Caco-2 (cell line): ENCODE data around the gene RARRES1. TPM values are rescaled to one million over a fixed set of nuclear protein-coding genes. Genes with fewer than 3 reads are reported as not detected.

ENCODE experiments used
- BruUV-seq: library from RNA; stranded (reverse); fragments of 400-500 nt; replicated peaks from 2 replicates; lab custom pipeline; 2021; lab: Mats Ljungman, UMichigan
- CTCF ChIA-PET: fragments of 300-600 bp; sonication (Branson Sonifier 250); formaldehyde crosslinking; loops from one replicate; lab custom pipeline; 2022; ENCODE audit warnings: antibody characterized with exemption; lab: Charles Lee
- POLR2A ChIA-PET: fragments of 300-600 bp; sonication (Branson Sonifier 250); formaldehyde crosslinking; loops from one replicate; lab custom pipeline; 2022; ENCODE audit warnings: antibody characterized with exemption; lab: Charles Lee
- DNase-seq, 2 experiments: peaks; one replicate each; pipeline versions ENCODE4 v3.0.0 to v3.0.0-alpha.2; 2020 to 2022
- H3K27me3 ChIP-seq: replicated peaks from 2 replicates; pipeline ENCODE4 v1.6.0; 2011; ENCODE audit warnings: low read length; ENCODE audit not compliant: control insufficient read depth, insufficient read depth
- H3K36me3 ChIP-seq: 2 replicates; pipeline ENCODE4 v1.5.1; 2011; ENCODE audit warnings: low read length; ENCODE audit not compliant: control insufficient read depth, insufficient read depth
- H3K4me1 ChIP-seq: fragments of 250-450 bp; sonication (Bioruptor Pico); 2 replicates; pipeline ENCODE4 v1.5.1; 2020; ENCODE audit warnings: mild to moderate bottlenecking
- H3K4me3 ChIP-seq: 2 replicates; pipeline ENCODE4 v1.5.1; 2011; ENCODE audit warnings: low read depth, mild to moderate bottlenecking, control low read depth, low read length
- H3K9me3 ChIP-seq: fragments of 250-450 bp; sonication (Bioruptor Pico); 2 replicates; pipeline ENCODE4 v1.5.1; 2020; ENCODE audit warnings: mild to moderate bottlenecking, moderate library complexity
- H3K27ac Mint-ChIP-seq: one replicate; pipeline ENCODE4 v1.8.0; 2022; ENCODE audit warnings: mixed read lengths; ENCODE audit not compliant: unreplicated experiment
- H3K27me3 Mint-ChIP-seq: one replicate; pipeline ENCODE4 v1.8.0; 2022; ENCODE audit warnings: mixed read lengths; ENCODE audit not compliant: insufficient read depth, unreplicated experiment
- H3K36me3 Mint-ChIP-seq: one replicate; pipeline ENCODE4 v1.8.0; 2022; ENCODE audit warnings: mild to moderate bottlenecking, mixed read lengths; ENCODE audit not compliant: insufficient read depth, unreplicated experiment
- H3K4me1 Mint-ChIP-seq: one replicate; pipeline ENCODE4 v1.8.0; 2022; ENCODE audit warnings: low read depth, mixed read lengths; ENCODE audit not compliant: unreplicated experiment
- H3K4me3 Mint-ChIP-seq: one replicate; pipeline ENCODE4 v1.8.0; 2022; ENCODE audit warnings: mild to moderate bottlenecking, moderate library complexity, mixed read lengths; ENCODE audit not compliant: unreplicated experiment
- H3K9me3 Mint-ChIP-seq: one replicate; pipeline ENCODE4 v1.8.0; 2022; ENCODE audit warnings: mixed read lengths; ENCODE audit not compliant: unreplicated experiment
- intact Hi-C: fragments of 100-400 bp; cut with micrococcal nuclease; formaldehyde crosslinking; loops from one replicate; pipeline ENCODE4 v1.10.0; 2022; ENCODE audit not compliant: unreplicated experiment
- total RNA-seq: library from RNA; stranded (reverse); gene quantifications from 2 replicates; pipeline ENCODE4 v1.2.3, GENCODE V29; 2022
- TF ChIP-seq, protein P1 (sequence below), 2 experiments: fragments of 200-600 bp in 1 of 2; IDR thresholded peaks; 1 replicate in 1 of 2; 2 replicates in 1 of 2; pipeline versions ENCODE4 v1.5.1 to v1.8.0; 2011 to 2022; ENCODE audit warnings: antibody characterized with exemption in 1 of 2, control low read depth in 1 of 2, inconsistent platforms in 1 of 2, low read depth in 1 of 2, low read length in 1 of 2, mild to moderate bottlenecking in 1 of 2, moderate library complexity in 1 of 2; ENCODE audit not compliant: insufficient read depth in 1 of 2, severe bottlenecking in 1 of 2, unreplicated experiment in 1 of 2

RARRES1 gene
- total RNA-seq, 1 experiment from 2014 or later, result 9.0 TPM

DNA sequence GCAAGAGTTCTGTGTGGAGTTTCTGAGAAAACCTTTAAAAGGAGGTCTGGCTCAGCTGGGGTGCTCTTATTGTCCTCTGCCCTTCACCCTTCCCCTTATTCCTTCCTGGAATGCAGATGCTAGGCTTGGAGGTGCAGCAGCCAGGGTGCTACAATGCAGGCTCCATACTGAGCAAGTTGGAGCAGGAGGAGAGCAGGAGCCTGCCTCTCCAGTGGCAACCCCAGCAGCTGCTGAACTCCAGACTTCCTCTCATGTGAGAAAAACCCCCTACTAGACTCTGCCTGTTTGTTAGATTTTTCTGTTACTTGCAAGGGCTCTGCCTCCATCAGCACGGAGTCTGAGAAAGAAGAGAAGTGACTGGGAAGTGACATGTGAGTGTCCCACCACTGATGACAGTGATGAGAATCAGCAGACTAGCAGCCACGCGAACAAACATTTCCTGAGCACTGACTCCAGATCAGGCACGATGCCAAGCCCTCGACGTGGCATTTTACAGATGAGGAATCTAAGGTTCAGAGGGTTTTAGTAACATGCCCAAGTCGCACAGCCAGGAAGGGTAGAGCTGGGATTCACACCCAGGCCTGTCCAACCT, 16.1 kb upstream of the RARRES1 start:
- H3K27ac Mint-ChIP-seq, result no peak overlapping the region
- Histone ChIP-seq H3K36me3 (no peaks in the 10 kb centered on the region), H3K27me3 (no peaks in the 10 kb centered on the region), H3K4me3 (no peak overlapping the region), H3K9me3 (no peaks in the 10 kb centered on the region), H3K4me1 (0 out of 2 replicates have a peak, but pooled peaks cover 4% of the 10 kb centered on the region)
- intact Hi-C loops, result no loop called here
- TF ChIP-seq, protein P1, sequence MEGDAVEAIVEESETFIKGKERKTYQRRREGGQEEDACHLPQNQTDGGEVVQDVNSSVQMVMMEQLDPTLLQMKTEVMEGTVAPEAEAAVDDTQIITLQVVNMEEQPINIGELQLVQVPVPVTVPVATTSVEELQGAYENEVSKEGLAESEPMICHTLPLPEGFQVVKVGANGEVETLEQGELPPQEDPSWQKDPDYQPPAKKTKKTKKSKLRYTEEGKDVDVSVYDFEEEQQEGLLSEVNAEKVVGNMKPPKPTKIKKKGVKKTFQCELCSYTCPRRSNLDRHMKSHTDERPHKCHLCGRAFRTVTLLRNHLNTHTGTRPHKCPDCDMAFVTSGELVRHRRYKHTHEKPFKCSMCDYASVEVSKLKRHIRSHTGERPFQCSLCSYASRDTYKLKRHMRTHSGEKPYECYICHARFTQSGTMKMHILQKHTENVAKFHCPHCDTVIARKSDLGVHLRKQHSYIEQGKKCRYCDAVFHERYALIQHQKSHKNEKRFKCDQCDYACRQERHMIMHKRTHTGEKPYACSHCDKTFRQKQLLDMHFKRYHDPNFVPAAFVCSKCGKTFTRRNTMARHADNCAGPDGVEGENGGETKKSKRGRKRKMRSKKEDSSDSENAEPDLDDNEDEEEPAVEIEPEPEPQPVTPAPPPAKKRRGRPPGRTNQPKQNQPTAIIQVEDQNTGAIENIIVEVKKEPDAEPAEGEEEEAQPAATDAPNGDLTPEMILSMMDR (IDR thresholded peaks at IDR 0.05; ENCODE audit: insufficient read depth in 1 of 2, low read depth in 1 of 2, low read length in 1 of 2, severe bottlenecking in 1 of 2, unreplicated experiment in 1 of 2), result no peak
- H3K4me1 Mint-ChIP-seq, result no peaks in the 10 kb centered on the region
- ChIA-PET POLR2A (interaction anchor here (0.5 kb wide), 1 partner anchor 103 kb away, joined by 4 read pairs; no protein-coding TSS in a partner anchor), CTCF (interaction anchor here (0.5 kb wide), 1 partner anchor 989 kb away, joined by 5 read pairs; no protein-coding TSS in a partner anchor)
- no peak overlapping the region for H3K4me3 Mint-ChIP-seq
- no peaks in the 10 kb centered on the region for H3K36me3 Mint-ChIP-seq
- BruUV-seq, result no TSS peak
- no peaks in the 10 kb centered on the region for H3K27me3 Mint-ChIP-seq
- no peak for DNase-seq
- H3K9me3 Mint-ChIP-seq, result no peaks in the 10 kb centered on the region

DNA sequence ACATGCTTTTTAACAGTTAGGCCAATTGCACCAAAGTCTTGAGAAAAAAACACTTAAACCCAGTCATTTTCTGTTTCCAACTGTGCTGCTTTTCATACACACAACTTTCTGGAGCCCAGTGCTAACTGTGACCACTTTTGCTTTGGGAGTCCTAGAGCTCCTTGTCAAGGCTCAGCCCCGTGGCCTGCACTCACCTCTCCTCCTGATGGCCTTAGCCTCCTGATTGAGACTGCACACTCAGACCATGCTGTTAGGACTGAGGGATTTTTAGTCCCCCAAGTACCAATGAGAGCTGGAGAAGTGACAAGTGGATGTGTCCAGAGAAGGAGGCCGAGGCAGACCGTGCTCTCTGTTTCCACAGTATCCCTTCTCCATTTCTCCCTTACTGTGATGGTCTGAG, 15.2 kb upstream of the RARRES1 start:
- Histone ChIP-seq H3K27me3 (no peaks in the 10 kb centered on the region), H3K4me3 (no peak overlapping the region), H3K4me1 (0 out of 2 replicates have a peak, but pooled peaks cover 4% of the 10 kb centered on the region), H3K9me3 (no peaks in the 10 kb centered on the region), H3K36me3 (no peaks in the 10 kb centered on the region)
- ChIA-PET CTCF (interaction anchor here (0.5 kb wide), 1 partner anchor 988 kb away, joined by 5 read pairs; no protein-coding TSS in a partner anchor), POLR2A (no interaction called here)
- no peaks in the 10 kb centered on the region for H3K9me3 Mint-ChIP-seq
- no peak for DNase-seq
- H3K4me3 Mint-ChIP-seq, result no peak overlapping the region
- H3K27ac Mint-ChIP-seq, result no peak overlapping the region
- no peaks in the 10 kb centered on the region for H3K27me3 Mint-ChIP-seq
- no peaks in the 10 kb centered on the region for H3K36me3 Mint-ChIP-seq
- TF ChIP-seq, protein P1 (IDR thresholded peaks at IDR 0.05; ENCODE audit: insufficient read depth in 1 of 2, low read depth in 1 of 2, low read length in 1 of 2, severe bottlenecking in 1 of 2, unreplicated experiment in 1 of 2), result no peak
- no TSS peak for BruUV-seq
- intact Hi-C loops, result no loop called here
- H3K4me1 Mint-ChIP-seq, result no peaks in the 10 kb centered on the region

DNA sequence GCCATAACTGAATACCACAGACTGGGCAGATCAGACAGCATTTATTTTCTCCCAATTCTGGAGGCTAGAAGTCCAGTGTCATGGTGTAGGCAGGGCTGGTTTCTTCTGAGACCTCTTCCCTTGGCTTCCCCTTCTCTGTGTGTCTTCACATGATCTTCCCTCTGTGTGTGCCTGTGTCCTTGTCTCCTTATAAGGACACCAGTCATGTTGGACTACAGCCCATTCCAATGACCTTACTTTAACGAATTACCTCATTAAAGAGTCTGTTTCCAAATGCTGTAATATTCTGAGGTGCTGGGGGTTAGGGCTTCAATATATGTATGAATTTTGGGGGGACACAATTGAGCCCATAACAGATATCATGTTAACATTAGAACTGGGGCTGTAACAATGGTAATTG, 13.3 kb upstream of the RARRES1 start:
- DNase-seq, result no peak
- H3K9me3 ChIP-seq, result no peaks in the 10 kb centered on the region
- Mint-ChIP-seq H3K27ac (no peak overlapping the region), H3K36me3 (no peaks in the 10 kb centered on the region), H3K9me3 (no peaks in the 10 kb centered on the region), H3K4me1 (no peaks in the 10 kb centered on the region), H3K27me3 (no peaks in the 10 kb centered on the region), H3K4me3 (no peak overlapping the region)
- TF ChIP-seq, protein P1 (IDR thresholded peaks at IDR 0.05; ENCODE audit: insufficient read depth in 1 of 2, low read depth in 1 of 2, low read length in 1 of 2, severe bottlenecking in 1 of 2, unreplicated experiment in 1 of 2), result no peak
- no peaks in the 10 kb centered on the region for H3K36me3 ChIP-seq
- no peaks in the 10 kb centered on the region for H3K4me1 ChIP-seq
- POLR2A ChIA-PET, result no interaction called here
- CTCF ChIA-PET, result no interaction called here
- intact Hi-C loops, result no loop called here
- no peaks in the 10 kb centered on the region for H3K27me3 ChIP-seq
- no peak overlapping the region for H3K4me3 ChIP-seq
- BruUV-seq, result no TSS peak
